Gastrocnemius medialis (tissue), 4 donors: ENCODE measurements around the gene THADA.

ENCODE experiments used
- POLR2A ChIP-seq, 2 donors: fragments of 450-650 bp; IDR thresholded peaks; one replicate each; pipeline ENCODE4 v1.6.1; 2017; ENCODE audit warnings: antibody characterized with exemption in 2 of 2, mild to moderate bottlenecking in 2 of 2, moderate library complexity in 2 of 2
- TF ChIP-seq, protein P1 (sequence below), 5 experiments: fragments of 450-650 bp in 3 of 5; fragments of 200-600 bp in 2 of 5; sonication (generic) in 2 of 5; IDR thresholded peaks in 4 of 5; conservative IDR thresholded peaks in 1 of 5; 1 replicate in 4 of 5; 2 replicates in 1 of 5; pipeline ENCODE4 v1.5.1; 2016 to 2019; ENCODE audit warnings: antibody characterized with exemption in 5 of 5, mild to moderate bottlenecking in 3 of 5, moderate library complexity in 3 of 5

DNA sequence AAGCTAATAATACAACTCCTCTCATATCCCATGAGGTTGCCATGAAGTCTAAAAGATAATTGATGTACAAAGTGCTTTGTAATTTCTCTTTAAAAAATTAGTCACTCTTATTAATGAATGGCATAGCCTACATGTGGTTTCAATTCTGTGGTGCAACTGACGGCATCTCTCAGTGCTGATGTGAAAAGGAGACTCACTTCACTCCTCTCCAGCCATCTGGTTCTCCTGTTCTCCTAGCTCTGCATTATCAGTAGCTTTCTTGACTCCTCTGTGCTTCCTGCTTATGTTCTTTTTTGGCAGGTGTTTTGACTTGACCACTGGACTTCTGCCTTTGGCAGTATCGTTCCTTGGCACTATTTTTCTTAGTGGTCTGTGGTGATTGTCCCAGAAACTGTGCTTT is 234.6 kb downstream of the THADA start:
- TF ChIP-seq, protein P1, sequence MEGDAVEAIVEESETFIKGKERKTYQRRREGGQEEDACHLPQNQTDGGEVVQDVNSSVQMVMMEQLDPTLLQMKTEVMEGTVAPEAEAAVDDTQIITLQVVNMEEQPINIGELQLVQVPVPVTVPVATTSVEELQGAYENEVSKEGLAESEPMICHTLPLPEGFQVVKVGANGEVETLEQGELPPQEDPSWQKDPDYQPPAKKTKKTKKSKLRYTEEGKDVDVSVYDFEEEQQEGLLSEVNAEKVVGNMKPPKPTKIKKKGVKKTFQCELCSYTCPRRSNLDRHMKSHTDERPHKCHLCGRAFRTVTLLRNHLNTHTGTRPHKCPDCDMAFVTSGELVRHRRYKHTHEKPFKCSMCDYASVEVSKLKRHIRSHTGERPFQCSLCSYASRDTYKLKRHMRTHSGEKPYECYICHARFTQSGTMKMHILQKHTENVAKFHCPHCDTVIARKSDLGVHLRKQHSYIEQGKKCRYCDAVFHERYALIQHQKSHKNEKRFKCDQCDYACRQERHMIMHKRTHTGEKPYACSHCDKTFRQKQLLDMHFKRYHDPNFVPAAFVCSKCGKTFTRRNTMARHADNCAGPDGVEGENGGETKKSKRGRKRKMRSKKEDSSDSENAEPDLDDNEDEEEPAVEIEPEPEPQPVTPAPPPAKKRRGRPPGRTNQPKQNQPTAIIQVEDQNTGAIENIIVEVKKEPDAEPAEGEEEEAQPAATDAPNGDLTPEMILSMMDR (IDR thresholded peaks at IDR 0.05 in 4 of 5, conservative IDR thresholded peaks at IDR 0.05 in 1 of 5) = no peak
- TF ChIP-seq POLR2A (IDR thresholded peaks at IDR 0.05) = no peak
